Measurements from ENCODE around the gene RIMBP2.

- TF ChIP-seq, protein P1, sequence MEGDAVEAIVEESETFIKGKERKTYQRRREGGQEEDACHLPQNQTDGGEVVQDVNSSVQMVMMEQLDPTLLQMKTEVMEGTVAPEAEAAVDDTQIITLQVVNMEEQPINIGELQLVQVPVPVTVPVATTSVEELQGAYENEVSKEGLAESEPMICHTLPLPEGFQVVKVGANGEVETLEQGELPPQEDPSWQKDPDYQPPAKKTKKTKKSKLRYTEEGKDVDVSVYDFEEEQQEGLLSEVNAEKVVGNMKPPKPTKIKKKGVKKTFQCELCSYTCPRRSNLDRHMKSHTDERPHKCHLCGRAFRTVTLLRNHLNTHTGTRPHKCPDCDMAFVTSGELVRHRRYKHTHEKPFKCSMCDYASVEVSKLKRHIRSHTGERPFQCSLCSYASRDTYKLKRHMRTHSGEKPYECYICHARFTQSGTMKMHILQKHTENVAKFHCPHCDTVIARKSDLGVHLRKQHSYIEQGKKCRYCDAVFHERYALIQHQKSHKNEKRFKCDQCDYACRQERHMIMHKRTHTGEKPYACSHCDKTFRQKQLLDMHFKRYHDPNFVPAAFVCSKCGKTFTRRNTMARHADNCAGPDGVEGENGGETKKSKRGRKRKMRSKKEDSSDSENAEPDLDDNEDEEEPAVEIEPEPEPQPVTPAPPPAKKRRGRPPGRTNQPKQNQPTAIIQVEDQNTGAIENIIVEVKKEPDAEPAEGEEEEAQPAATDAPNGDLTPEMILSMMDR (IDR thresholded peaks at IDR 0.05), result no peak
- TF ChIP-seq POLR2A (IDR thresholded peaks at IDR 0.05), result no peak
- no peak for TF ChIP-seq POLR2AphosphoS5 (IDR thresholded peaks at IDR 0.05; ENCODE audit: insufficient read depth in 1 of 2, low read depth in 1 of 2)
Observed at GRCh38 chr12:130457215-130457614, 258.9 kb downstream of the RIMBP2 start.

Data from vagina (tissue), 2 donors.